IMR-90 (cell line): ENCODE data around the gene MLST8. TPM values are rescaled to one million over a fixed set of nuclear protein-coding genes. Genes with fewer than 3 reads are reported as not detected.
A peak's percentile ranks its signal among the peaks of the same experiment; 100 is the strongest.

Experiments
- ATAC-seq: fragments of 200-7000 bp; cut with Tn5 transposase; 2 replicates; pipeline ENCODE4 v1.9.1; 2020; ENCODE audit warnings: low read depth, mild to moderate bottlenecking, moderate library complexity
- BruUV-seq: library from RNA; stranded (reverse); fragments of 400-500 nt; replicated peaks from 2 replicates; lab custom pipeline; 2021; lab: Mats Ljungman, UMichigan
- CTCF ChIA-PET: fragments of 300-600 bp; formaldehyde crosslinking; extraction: SDS; loops from one replicate; lab custom pipeline; 2021; ENCODE audit warnings: antibody characterized with exemption; lab: Yijun Ruan, JAX
- POLR2A ChIA-PET: fragments of 300-600 bp; sonication (Branson Sonifier 250); formaldehyde crosslinking; loops from one replicate; lab custom pipeline; 2022; ENCODE audit warnings: antibody characterized with exemption; ENCODE audit not compliant: unreplicated experiment; lab: Charles Lee
- DNase-seq: peaks from one replicate; pipeline ENCODE4 v3.0.0; 2013
- H2AFZ ChIP-seq: replicated peaks from 2 replicates; pipeline ENCODE3; 2013; ENCODE audit warnings: low read length, mild to moderate bottlenecking; ENCODE audit not compliant: poor library complexity
- H2AK5ac ChIP-seq: 2 replicates; pipeline ENCODE4 v1.6.1; 2013; ENCODE audit warnings: low read depth, low read length, inconsistent platforms
- H2AK9ac ChIP-seq: replicated peaks from 2 replicates; pipeline ENCODE3; 2013; ENCODE audit warnings: mild to moderate bottlenecking, low read depth, low read length, moderate library complexity; ENCODE audit not compliant: poor library complexity
- H2BK120ac ChIP-seq: 2 replicates; pipeline ENCODE4 v1.6.1; 2013; ENCODE audit warnings: low read depth, low read length, inconsistent platforms
- H2BK15ac ChIP-seq: 3 replicates; pipeline ENCODE4 v1.6.1; 2013; ENCODE audit warnings: low read depth, low read length, inconsistent platforms
- H2BK20ac ChIP-seq: 2 replicates; pipeline ENCODE4 v1.6.1; 2013; ENCODE audit warnings: low read depth, mild to moderate bottlenecking, inconsistent platforms, low read length, moderate library complexity
- H2BK5ac ChIP-seq: 2 replicates; pipeline ENCODE4 v1.6.1; 2013; ENCODE audit warnings: mild to moderate bottlenecking, low read depth, low read length, inconsistent platforms; ENCODE audit not compliant: poor library complexity, severe bottlenecking
- H3K14ac ChIP-seq: replicated peaks from 2 replicates; pipeline ENCODE4 v1.6.1; 2013; ENCODE audit warnings: low read depth, low read length, inconsistent platforms
- H3K18ac ChIP-seq: 2 replicates; pipeline ENCODE4 v1.6.1; 2013; ENCODE audit warnings: low read depth, low read length, control low read depth
- H3K23ac ChIP-seq: 2 replicates; pipeline ENCODE4 v1.6.1; 2013; ENCODE audit warnings: low read depth, low read length, inconsistent platforms
- H3K27ac ChIP-seq: 2 replicates; pipeline ENCODE4 v1.5.1; 2013; ENCODE audit warnings: mild to moderate bottlenecking, control low read depth, low read length; ENCODE audit not compliant: insufficient read depth
- H3K27me3 ChIP-seq: 2 replicates; pipeline ENCODE4 v1.6.1; 2013; ENCODE audit warnings: low read length; ENCODE audit not compliant: control insufficient read depth, insufficient read depth
- H3K36me3 ChIP-seq: 2 replicates; pipeline ENCODE4 v1.6.1; 2013; ENCODE audit warnings: low read length, mixed read lengths; ENCODE audit not compliant: control insufficient read depth, insufficient read depth
- H3K4ac ChIP-seq: 2 replicates; pipeline ENCODE4 v1.6.1; 2013; ENCODE audit warnings: low read depth, low read length, inconsistent platforms
- H3K4me1 ChIP-seq: 2 replicates; pipeline ENCODE4 v1.6.1; 2013; ENCODE audit warnings: low read length, mixed read lengths; ENCODE audit not compliant: control insufficient read depth, insufficient read depth
- H3K4me2 ChIP-seq: 2 replicates; pipeline ENCODE4 v1.6.1; 2013; ENCODE audit warnings: low read depth, mild to moderate bottlenecking, control low read depth, low read length, moderate library complexity
- H3K4me3 ChIP-seq: 2 replicates; pipeline ENCODE4 v1.5.1; 2013; ENCODE audit warnings: low read depth, mild to moderate bottlenecking, control low read depth, low read length, moderate library complexity; ENCODE audit not compliant: insufficient read depth
- H3K56ac ChIP-seq: 2 replicates; pipeline ENCODE4 v1.6.1; 2013; ENCODE audit warnings: low read length, inconsistent platforms; ENCODE audit not compliant: insufficient read depth; ENCODE audit errors: extremely low read depth
- H3K79me1 ChIP-seq, 2 experiments: 2 replicates each; pipeline ENCODE4 v1.6.1; 2013; ENCODE audit warnings: low read length in 2 of 2, inconsistent platforms in 1 of 2, low read depth in 1 of 2
- H3K9ac ChIP-seq: 2 replicates; pipeline ENCODE4 v1.6.1; 2013; ENCODE audit warnings: low read depth, low read length, control low read depth
- H3K9me1 ChIP-seq: 2 replicates; pipeline ENCODE4 v1.6.1; 2013; ENCODE audit warnings: low read length, inconsistent platforms; ENCODE audit not compliant: insufficient read depth
- H3K9me3 ChIP-seq: 2 replicates; pipeline ENCODE4 v1.6.1; 2013; ENCODE audit warnings: low read length; ENCODE audit not compliant: control insufficient read depth, insufficient read depth
- H4K20me1 ChIP-seq: 2 replicates; pipeline ENCODE4 v1.6.1; 2013; ENCODE audit warnings: low read length, inconsistent platforms; ENCODE audit not compliant: insufficient read depth
- H4K5ac ChIP-seq: 2 replicates; pipeline ENCODE4 v1.6.1; 2013; ENCODE audit warnings: mild to moderate bottlenecking, low read depth, low read length, control low read depth
- H4K8ac ChIP-seq, 2 experiments: 2 replicates each; pipeline ENCODE4 v1.6.1; 2013; ENCODE audit warnings: low read depth in 2 of 2, low read length in 2 of 2, control low read depth in 1 of 2, inconsistent platforms in 1 of 2
- H4K91ac ChIP-seq: 2 replicates; pipeline ENCODE4 v1.6.1; 2013; ENCODE audit warnings: low read depth, low read length, inconsistent platforms; ENCODE audit not compliant: insufficient read depth
- FOS ChIP-seq: fragments of 150-350 bp; IDR thresholded peaks from 2 replicates; pipeline ENCODE4 v1.6.1; 2016; ENCODE audit warnings: low read depth, low read length
- NFE2L2 ChIP-seq: fragments of 150-350 bp; IDR thresholded peaks from 2 replicates; pipeline ENCODE4 v1.6.1; 2016; ENCODE audit warnings: low read depth, mild to moderate bottlenecking, low read length
- WGBS, 2 experiments: methylation state at CpG; one replicate each; pipeline versions ENCODE4 v1.1.5 to v1.1.7; 2013; ENCODE audit warnings: missing lambda C conversion rate in 2 of 2; ENCODE audit not compliant: insufficient read length in 1 of 2; ENCODE audit errors: extremely low coverage in 2 of 2; 5-methylcytosine and 5-hydroxymethylcytosine counted together
- dilution Hi-C: fragments of 300-500 bp; cut with HindIII; formaldehyde crosslinking; loops from one replicate; pipeline ENCODE4 v1.14.3; 2018; ENCODE audit warnings: low sequenced_read_pairs; ENCODE audit not compliant: unreplicated experiment
- in situ Hi-C: fragments of 300-500 bp; cut with MboI; formaldehyde crosslinking; loops from 3 replicates; pipeline ENCODE4 v1.14.3; 2019; ENCODE audit warnings: low sequenced_read_pairs, inconsistent platforms, mixed read lengths
- intact Hi-C: fragments of 100-400 bp; cut with micrococcal nuclease; formaldehyde crosslinking; loops from 2 replicates; pipeline ENCODE4 v1.10.0; 2022
- polyA plus RNA-seq, 3 experiments: library from polyadenylated mRNA; depleted of rRNA; stranded (reverse); fragments of >200 nt; gene quantifications; 2 replicates each; pipeline ENCODE4 v1.2.3, GENCODE V29; 2012; ENCODE audit warnings: low replicate concordance in 1 of 3
- total RNA-seq: library from RNA; depleted of rRNA; stranded (reverse); fragments of >200 nt; gene quantifications from 2 replicates; pipeline ENCODE4 v1.2.3, GENCODE V29; 2012
- TF ChIP-seq, protein P1 (sequence below): fragments of 150-350 bp; IDR thresholded peaks from 2 replicates; pipeline ENCODE4 v1.6.1; 2017; ENCODE audit warnings: mild to moderate bottlenecking, antibody characterized with exemption, low read length, low read depth

Gene MLST8
- total and polyA plus RNA-seq, 2 of the 4 experiments (the other 2 are of a cell fraction): 34.4 to 93.7 TPM

GRCh38 chr16:2162676-2163118, 42.6 kb upstream of the MLST8 start:
- ATAC-seq (no peak), DNase-seq (no peak)
- H3K4me2 ChIP-seq: no peak overlapping the region
- H3K36me3 ChIP-seq: peaks cover 23% of the 10 kb centered on the region
- H3K27me3 ChIP-seq: no peaks in the 10 kb centered on the region
- H2AK9ac ChIP-seq: no peak overlapping the region
- H4K5ac ChIP-seq: no peak overlapping the region
- H4K91ac ChIP-seq: no peak overlapping the region
- peaks cover 72% of the 10 kb centered on the region for H4K20me1 ChIP-seq
- no peak overlapping the region for H3K4me3 ChIP-seq
- 95% methylated on average over 3 of the region's 13 CpGs; no CpG with 5 or more reads in 1 of the 2 experiments for WGBS, 2 experiments
- no peak overlapping the region for H3K18ac ChIP-seq
- peaks cover 0 to 64% of the 10 kb centered on the region in 2 experiments; a peak in 3 of 4 replicates for H3K79me1 ChIP-seq
- 0 out of 2 replicates have a peak, but pooled peaks cover 2% of the 10 kb centered on the region for H3K9me1 ChIP-seq
- CTCF ChIA-PET: no interaction called here
- intact Hi-C loops: no loop called here
- H2BK15ac ChIP-seq: no peak overlapping the region
- in situ Hi-C loops: no loop called here
- POLR2A ChIA-PET: no interaction called here
- H3K14ac ChIP-seq: no peak overlapping the region
- no peak overlapping the region for H4K8ac ChIP-seq
- no peak overlapping the region for H2BK120ac ChIP-seq
- TF ChIP-seq, protein P1, sequence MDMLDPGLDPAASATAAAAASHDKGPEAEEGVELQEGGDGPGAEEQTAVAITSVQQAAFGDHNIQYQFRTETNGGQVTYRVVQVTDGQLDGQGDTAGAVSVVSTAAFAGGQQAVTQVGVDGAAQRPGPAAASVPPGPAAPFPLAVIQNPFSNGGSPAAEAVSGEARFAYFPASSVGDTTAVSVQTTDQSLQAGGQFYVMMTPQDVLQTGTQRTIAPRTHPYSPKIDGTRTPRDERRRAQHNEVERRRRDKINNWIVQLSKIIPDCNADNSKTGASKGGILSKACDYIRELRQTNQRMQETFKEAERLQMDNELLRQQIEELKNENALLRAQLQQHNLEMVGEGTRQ: no peak
- TF ChIP-seq NFE2L2 (no peak), FOS (no peak)
- dilution Hi-C loops: no loop called here
- H3K4me1 ChIP-seq: peaks cover 28% of the 10 kb centered on the region
- H2BK20ac ChIP-seq: no peak overlapping the region
- H3K27ac ChIP-seq: no peak overlapping the region
- no peak overlapping the region for H3K56ac ChIP-seq
- H3K23ac ChIP-seq: no peak overlapping the region
- peak overlapping the region; percentile 33 for H2AFZ ChIP-seq
- H2BK5ac ChIP-seq: no peak overlapping the region
- H3K9me3 ChIP-seq: no peaks in the 10 kb centered on the region
- no peak overlapping the region for H3K4ac ChIP-seq
- no peak overlapping the region for H2AK5ac ChIP-seq
- no peak overlapping the region for H3K9ac ChIP-seq
- no TSS peak for BruUV-seq
